HK-2 (cell line): ENCODE results near the gene MYOG.

ENCODE experiments used
- DNase-seq: peaks from one replicate; pipeline ENCODE4 v3.0.0-alpha.2; 2018; ENCODE audit not compliant: unreplicated experiment

Gene MYOG

DNA sequence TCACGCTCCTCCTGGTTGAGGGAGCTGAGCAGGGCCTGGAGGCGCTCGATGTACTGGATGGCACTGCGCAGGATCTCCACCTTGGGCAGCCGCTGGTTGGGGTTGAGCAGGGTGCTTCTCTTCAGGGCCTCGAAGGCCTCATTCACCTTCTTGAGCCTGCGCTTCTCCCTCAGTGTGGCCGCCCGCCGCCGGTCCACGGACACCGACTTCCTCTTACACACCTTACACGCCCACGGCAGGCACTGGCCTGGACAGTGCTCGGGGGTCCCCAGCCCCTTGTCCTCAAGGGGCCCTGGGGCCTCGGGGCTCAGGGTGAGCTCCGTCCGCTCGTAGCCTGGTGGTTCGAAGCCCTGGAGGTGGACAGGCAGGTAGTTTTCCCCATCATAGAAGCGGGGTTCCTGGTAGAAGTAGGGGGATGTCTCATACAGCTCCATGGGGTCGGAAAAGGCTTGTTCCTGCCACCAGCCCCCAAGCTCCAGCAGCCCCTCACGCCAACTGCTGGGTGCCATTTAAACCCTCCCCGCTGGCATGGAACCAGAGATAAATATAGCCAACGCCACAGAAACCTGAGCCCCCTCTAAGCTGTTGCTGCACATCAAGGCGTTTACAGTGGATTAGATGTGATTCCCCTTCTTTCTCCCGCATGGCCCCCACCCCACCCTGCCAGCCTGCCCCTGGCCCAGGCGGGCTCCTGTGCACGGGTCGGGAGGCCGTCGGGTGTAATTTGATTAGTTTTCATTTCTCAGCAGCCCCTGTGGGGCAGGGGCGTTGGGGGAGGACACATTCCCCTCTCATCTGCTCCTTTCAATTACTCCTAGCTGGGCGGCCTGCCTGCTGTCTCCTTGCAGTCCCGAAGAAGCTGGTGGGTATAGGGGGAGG, at the start of gene MYOG:
Gene MYOG, minus strand, starts transcription at position 485 of the 879 bp plus-strand sequence. Its CDS starts 51 bp downstream, at position 434.
- DNase-seq: no peak

GRCh38 chr1:203133970-203134725, 48.3 kb upstream of the MYOG start:
- peak; percentile 37 for DNase-seq

GRCh38 chr1:203131548-203132200, 45.9 kb upstream of the MYOG start:
- DNase-seq: no peak

DNA sequence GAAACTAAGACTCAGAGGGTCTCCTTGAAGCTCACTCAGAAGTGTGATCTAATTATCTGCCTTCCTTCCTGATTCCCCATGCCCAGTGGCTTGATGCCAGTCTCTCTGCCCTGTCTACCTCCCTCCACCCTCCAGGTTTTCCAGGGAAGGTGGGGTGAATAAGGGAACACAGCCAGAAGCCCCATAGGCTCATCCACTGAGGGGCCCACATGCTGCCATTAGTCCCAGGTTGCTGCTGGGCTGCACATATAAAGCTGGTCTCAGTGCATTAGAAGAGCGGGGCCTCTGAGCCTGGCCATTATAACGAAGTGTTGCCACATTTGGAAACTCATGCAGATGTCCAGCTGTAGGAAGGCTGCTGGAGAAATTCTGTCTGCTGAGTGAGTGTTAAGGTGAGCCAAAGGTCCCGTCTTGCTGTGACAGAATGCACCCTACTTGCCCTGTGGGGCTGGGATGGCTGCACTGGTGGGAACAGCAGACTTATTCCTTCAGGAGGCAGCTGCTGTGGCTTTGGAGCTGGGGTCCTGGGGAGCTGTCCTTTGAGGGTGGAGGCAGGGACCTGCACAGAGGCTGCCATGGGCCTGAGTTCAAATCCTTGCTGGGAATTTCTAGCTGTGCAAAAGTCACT, 44.7 kb upstream of the MYOG start:
- no peak for DNase-seq

DNA sequence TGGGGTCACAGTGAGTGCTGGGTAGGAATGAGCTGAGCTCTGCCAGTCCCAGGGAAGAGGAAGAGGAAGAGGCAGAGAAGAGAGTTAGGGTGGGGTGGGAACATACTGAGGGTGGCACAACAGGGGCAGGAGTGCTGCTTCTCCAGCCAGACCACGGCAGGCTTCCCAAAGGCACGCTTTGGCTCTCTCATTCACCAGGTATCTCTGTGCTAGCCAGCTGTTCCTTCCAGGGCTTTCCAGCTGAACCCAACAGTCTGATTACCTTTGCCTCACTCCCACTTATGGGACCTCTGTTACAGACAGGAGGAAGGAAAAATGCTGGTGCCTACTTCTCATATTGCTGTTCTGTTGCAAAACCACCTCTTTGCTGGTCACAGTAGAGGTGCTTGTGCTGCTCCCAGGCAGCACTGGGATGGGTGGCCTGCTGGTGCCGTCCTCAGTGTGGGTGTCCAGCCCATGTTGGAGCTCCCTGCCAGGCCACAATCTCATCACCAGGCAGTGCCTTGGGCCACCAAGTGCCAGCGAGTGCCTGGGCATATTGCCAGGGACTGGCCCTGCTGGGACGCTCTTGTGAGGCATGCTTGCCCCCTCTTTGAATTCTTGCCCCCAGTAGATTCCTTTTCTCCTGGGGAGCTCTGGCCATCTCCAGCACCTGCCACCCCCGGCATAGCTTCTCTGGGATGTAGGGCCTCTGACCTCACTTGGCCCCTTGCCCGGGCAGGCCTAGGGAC, 43.9 kb upstream of the MYOG start:
- no peak for DNase-seq

DNA sequence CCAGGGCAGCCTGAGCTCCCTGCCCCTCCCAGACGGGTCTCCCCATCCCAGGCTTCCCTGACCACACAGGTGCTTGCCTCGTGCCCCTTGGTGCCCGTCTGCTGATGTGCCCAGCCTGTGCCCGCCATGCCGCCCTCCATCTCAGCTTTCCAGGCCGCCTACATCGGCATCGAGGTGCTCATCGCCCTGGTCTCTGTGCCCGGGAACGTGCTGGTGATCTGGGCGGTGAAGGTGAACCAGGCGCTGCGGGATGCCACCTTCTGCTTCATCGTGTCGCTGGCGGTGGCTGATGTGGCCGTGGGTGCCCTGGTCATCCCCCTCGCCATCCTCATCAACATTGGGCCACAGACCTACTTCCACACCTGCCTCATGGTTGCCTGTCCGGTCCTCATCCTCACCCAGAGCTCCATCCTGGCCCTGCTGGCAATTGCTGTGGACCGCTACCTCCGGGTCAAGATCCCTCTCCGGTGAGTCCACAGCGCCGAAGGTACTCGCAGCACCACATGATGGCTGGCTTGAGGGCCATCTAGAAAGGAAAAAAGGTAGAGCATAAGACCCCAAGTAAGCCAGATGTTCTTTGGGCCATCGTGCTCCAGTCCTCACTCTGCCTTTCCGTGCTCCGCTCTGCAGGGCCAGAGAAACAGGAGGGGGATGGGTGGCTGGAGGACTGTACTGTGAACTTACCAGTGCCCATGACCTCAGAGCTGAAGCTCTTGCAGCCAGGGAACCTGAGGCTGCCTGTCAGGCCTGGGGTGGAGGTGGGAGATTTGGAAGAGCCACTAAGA, 43.1 kb upstream of the MYOG start:
- no peak for DNase-seq

DNA sequence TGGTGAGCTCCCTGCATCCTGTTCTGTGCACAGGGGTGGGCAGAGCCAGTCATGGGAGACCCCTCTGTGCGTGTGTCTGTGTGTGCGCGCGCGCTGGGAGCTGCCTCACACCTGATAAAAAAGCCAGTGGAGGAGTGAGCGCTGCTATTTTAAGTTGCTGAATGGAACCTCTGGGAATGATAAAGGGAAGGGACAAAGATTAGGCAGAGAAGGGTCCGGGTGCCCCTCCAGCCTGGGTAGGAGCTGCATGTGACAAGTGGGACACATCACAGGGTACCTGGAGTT, 42.6 kb upstream of the MYOG start:
- DNase-seq: no peak

DNA sequence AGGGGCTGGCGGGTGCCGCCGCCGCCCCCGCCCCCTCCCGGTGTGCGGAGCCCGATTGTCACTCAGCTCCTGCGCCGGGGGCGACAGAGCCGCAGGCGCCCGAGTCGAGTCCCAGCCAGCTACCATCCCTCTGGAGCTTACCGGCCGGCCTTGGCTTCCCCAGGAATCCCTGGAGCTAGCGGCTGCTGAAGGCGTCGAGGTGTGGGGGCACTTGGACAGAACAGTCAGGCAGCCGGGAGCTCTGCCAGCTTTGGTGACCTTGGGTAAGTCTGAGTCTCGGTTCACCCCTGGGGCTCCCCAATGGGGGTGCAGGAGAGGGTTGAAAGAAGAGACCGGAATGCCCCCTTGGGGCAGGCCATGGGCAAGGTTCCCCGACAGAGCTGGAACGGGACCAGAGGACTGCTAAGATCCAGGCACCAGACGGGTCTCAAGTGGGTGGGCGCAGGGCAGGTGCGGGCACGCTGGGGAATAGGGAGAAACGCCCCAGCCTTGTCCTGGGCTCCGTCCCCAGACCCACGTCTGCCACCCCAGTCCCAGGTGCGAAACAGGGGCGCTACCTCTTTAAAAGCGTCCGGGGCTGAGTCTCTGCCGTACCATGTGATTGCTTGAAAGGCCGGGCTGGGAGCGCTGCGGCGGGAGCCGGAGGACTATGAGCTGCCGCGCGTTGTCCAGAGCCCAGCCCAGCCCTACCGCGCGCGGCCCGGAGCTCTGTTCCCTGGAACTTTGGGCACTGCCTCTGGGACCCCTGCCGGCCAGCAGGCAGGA, 42.0 kb upstream of the MYOG start, which contains the start of gene ADORA1:
Gene ADORA1, plus strand, starts transcription at position 61 of the 765 bp plus-strand sequence. CDS start 1,116 bp downstream, outside the sequence.
- DNase-seq: peak; percentile 81

DNA sequence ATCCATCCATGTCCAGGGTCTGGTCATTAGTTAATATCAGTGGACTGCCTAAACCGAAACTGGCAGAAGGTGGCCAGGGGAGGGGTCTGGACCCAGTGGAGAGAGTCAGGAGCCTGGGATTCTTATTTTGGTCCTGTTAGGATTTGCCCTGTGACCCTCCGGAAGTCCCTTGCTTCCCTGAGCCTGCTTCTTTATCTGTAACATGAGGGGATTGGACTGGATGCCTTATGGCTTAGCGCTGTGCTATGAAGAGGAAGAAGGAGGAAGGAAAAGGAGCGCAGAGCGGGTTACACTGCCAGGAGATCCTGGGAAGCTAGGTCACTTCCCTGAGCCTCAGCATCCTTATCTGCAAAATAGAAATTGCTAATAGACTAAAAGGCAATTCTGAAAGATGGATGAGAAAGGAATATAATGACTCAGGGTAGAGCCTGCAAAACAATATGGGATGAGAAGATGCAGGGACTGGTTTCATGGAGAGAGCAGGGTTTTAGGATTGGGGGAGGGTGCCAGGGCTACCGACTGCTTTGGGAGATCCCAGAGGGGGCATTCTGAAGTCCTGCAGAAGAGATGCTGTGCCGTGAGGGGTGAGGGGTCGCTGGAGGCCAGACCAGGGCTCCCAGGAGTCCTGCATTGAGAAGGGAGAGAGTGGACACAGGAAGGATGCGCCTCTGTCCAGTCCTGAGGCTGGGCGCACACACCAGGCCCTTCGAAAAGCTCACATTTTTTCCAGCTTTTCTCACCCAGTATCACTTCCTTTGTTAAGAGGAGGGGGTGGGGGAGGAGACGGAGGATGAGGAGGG, 41.3 kb upstream of the MYOG start:
- DNase-seq: no peak

DNA sequence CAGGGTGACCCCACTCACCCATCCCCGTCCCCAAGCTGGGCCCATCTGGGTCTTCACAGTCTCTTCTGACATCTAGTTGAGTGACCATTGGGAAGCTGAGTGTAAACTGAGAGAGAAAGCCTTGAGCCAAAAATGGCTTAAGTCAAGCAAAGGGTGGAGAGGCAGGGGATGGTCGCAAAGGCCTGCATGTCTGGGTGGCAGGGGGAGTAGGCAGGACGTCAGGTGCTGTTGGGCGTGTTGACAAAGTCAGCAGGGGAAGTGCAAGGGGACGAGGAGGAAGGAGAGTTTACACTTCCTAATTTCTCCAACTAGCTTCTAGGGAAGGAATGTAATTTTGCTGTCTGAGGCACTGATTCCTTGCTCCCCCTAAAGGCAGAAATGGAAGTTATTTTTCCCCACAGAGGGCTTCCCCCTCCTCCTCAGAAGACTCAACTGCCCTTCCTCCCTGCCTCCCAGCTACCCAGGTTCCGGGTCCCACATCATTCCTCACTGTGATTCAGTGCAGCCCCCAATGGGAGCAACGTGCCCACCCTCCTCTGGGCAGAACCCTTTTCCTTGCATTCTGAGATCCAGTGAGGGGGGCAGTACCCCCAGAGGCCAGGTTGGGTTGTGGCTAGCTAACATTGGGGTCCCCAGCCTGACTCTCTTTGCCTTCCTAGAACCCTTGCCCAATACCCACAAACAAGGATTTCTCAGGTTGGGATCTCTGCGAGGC, 40.5 kb upstream of the MYOG start:
- DNase-seq: no peak

GRCh38 chr1:203124546-203125317, 38.9 kb upstream of the MYOG start:
- no peak for DNase-seq

GRCh38 chr1:203124011-203124410, 38.2 kb upstream of the MYOG start:
- DNase-seq: no peak

DNA sequence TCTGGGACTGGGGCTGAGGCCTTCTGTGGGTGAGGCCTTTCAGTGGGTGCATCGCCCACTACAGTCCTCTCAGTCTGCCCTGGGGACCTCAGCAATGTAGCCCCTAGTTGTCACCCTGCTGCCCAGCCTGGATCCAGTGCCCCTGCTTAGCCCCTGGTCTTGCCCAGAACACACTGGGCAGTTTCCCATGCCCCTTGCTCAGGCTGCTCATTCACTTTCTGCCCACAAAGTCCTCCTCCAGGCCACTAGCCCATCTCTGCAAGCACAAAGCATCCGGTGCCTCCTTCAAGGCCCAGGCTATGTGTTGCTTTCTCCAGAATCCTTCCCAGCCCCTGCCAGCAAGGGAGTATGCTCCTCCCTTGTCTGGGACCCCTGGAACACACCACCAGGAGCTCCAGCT, 36.3 kb upstream of the MYOG start:
- DNase-seq: no peak

GRCh38 chr1:203121186-203122015, 35.6 kb upstream of the MYOG start:
- DNase-seq: no peak

DNA sequence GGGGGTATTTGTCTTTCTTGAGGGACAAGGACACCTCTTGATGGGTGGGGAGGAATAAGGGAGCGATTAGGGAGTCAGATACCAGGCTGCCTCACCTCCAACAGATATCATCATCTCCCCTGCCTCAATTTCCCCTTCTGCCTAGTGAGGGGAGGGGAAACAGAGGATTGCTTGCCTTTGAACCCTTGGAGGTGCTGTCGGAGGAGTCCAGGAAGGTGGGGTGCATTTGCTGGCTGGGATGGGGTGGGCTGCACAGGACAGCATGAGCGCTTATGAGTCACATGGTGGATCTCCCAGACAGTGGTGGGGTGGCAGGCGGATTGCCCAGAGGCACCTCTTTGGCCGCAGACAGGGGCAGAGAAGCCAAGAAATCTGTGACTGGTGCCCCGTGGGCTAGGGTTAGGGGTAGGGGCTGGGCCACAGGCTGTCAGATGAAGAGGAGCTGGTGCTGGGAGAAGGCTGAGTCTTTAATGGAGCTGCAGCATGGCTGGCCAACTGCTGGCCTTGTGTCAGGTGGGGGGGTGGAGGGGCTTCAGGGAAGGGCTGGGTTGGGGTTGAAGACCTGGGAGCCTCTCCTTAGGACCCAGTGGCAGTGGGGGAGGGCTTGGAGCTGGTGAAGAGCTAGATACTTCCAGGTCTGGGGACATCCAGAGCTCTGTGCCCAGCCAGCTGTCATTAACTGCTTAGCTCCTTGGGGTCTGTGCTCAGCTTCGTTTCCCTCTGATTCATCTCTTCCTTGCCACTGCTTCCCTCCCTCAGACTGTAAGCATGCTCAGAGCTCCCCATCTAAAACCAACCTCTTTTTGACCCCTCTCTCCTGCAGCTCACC, 34.7 kb upstream of the MYOG start:
- DNase-seq: no peak
